Epithelial cell of esophagus (primary cell): Measurements from ENCODE around the gene CSRP1.

Experiments
- DNase-seq: peaks from one replicate; pipeline ENCODE4 v3.0.0; 2010; ENCODE audit warnings: low read depth
- H3K4me3 ChIP-seq: 2 replicates; pipeline ENCODE4 v1.5.1; 2011; ENCODE audit warnings: mild to moderate bottlenecking, low read length, control low read depth
- CTCF ChIP-seq: IDR thresholded peaks from 2 replicates; pipeline ENCODE4 v1.5.1; 2011; ENCODE audit warnings: low read depth, mild to moderate bottlenecking, low read length, control low read depth, inconsistent platforms; ENCODE audit not compliant: insufficient read depth; ENCODE audit errors: missing control alignments

Gene CSRP1

GRCh38 chr1:201500670-201501120 lies 6.2 kb downstream of the CSRP1 start:
- no peak overlapping the region for H3K4me3 ChIP-seq
- TF ChIP-seq CTCF: no peak
- no peak for DNase-seq

GRCh38 chr1:201499795-201500669 lies 6.9 kb downstream of the CSRP1 start:
- TF ChIP-seq CTCF: no peak
- no peak overlapping the region for H3K4me3 ChIP-seq
- no peak for DNase-seq

GRCh38 chr1:201499191-201499590 lies 7.7 kb downstream of the CSRP1 start:
- no peak overlapping the region for H3K4me3 ChIP-seq
- DNase-seq: no peak
- TF ChIP-seq CTCF: no peak

GRCh38 chr1:201498621-201499020 lies 8.3 kb downstream of the CSRP1 start:
- no peak for DNase-seq
- no peak overlapping the region for H3K4me3 ChIP-seq
- TF ChIP-seq CTCF: no peak

GRCh38 chr1:201497935-201498509 lies 8.9 kb downstream of the CSRP1 start:
- no peak overlapping the region for H3K4me3 ChIP-seq
- no peak for DNase-seq
- no peak for TF ChIP-seq CTCF

GRCh38 chr1:201496296-201496690 lies 10.6 kb downstream of the CSRP1 start:
- no peak overlapping the region for H3K4me3 ChIP-seq
- no peak for DNase-seq
- TF ChIP-seq CTCF: no peak
